Breast epithelium (tissue), 4 donors: ENCODE results near the gene ST6GALNAC1. TPM values are rescaled to one million over a fixed set of nuclear protein-coding genes. Genes with fewer than 3 reads are reported as not detected.

ENCODE experiments used
- DNase-seq, 2 donors: peaks; one replicate each; pipeline ENCODE4 v3.0.0-alpha.2; 2019; ENCODE audit warnings: low spot score in 2 of 2
- H3K27ac ChIP-seq, 2 donors: fragments of 200-600 bp; sonication (generic) in 1 of 2; one replicate each; pipeline ENCODE4 v1.5.1; 2016 to 2019; ENCODE audit warnings: mild to moderate bottlenecking in 1 of 2
- H3K27me3 ChIP-seq, 2 donors: fragments of 200-600 bp; sonication (generic) in 1 of 2; one replicate each; pipeline versions ENCODE4 v1.5.1 to v1.6.0; 2017 to 2019; ENCODE audit warnings: control low read depth in 1 of 2, mild to moderate bottlenecking in 1 of 2
- H3K36me3 ChIP-seq: fragments of 200-600 bp; one replicate; pipeline ENCODE4 v1.5.1; 2019
- H3K4me1 ChIP-seq, 2 donors: fragments of 200-600 bp; sonication (generic); one replicate each; pipeline ENCODE4 v1.5.1; 2016 to 2019; ENCODE audit warnings: control low read depth in 1 of 2
- H3K4me3 ChIP-seq, 3 donors: fragments of 200-600 bp; sonication (generic); 1 replicate in 2 of 3; 2 replicates in 1 of 3; pipeline ENCODE4 v1.5.1; 2016 to 2019; ENCODE audit warnings: mild to moderate bottlenecking in 3 of 3, moderate library complexity in 2 of 3
- H3K9me3 ChIP-seq, 2 donors: fragments of 200-600 bp; sonication (generic) in 1 of 2; one replicate each; pipeline ENCODE4 v1.5.1; 2016 to 2019; ENCODE audit warnings: control low read depth in 1 of 2
- POLR2A ChIP-seq: fragments of 450-650 bp; IDR thresholded peaks from one replicate; pipeline ENCODE4 v1.6.1; 2016; ENCODE audit warnings: antibody characterized with exemption, mild to moderate bottlenecking, moderate library complexity
- POLR2AphosphoS5 ChIP-seq, 3 donors: sonication (generic); formaldehyde crosslinking; IDR thresholded peaks; one replicate each; pipeline ENCODE4 v1.6.1; 2017; ENCODE audit warnings: antibody characterized with exemption in 3 of 3
- intact Hi-C: fragments of 100-400 bp; cut with DNase I; formaldehyde crosslinking; loops from one replicate; pipeline ENCODE4 v1.15.1; 2023; ENCODE audit warnings: low total_unique reads
- total RNA-seq, 3 donors: library from RNA; depleted of rRNA; stranded (reverse); fragments of >200 nt; gene quantifications; one replicate each; pipeline ENCODE4 v1.1.0, GENCODE V29; 2016
- TF ChIP-seq, protein P1 (sequence below), 3 donors: fragments of 450-650 bp; IDR thresholded peaks; one replicate each; pipeline ENCODE4 v1.5.1; 2016 to 2017; ENCODE audit warnings: antibody characterized with exemption in 3 of 3, mild to moderate bottlenecking in 3 of 3, moderate library complexity in 3 of 3

The ST6GALNAC1 gene
- total RNA-seq, 3 donors from 2014 or later, result 1.3 to 1.6 (median 1.3) TPM

DNA sequence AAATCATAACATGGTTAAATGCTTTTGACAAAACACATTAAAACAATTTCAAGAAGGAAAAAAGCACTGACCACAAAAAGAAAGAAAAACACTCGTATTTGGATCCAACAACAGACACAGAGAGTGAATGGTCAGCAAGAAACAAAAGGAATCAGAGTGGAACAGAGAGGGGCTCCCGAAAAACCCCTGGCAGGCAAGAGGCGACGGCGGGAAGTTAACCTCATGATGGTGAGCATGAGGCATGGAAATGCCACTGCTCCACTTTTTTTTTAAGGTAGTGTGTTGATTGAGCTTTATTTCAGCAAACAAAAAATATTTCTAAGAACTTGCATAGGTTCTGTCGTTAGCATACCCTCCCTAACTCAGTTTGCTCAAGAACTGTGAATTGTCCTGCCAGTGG lies 32.1 kb upstream of the ST6GALNAC1 start:
- Histone ChIP-seq H3K36me3 (no peaks in the 10 kb centered on the region), H3K9me3 (no peaks in the 10 kb centered on the region), H3K27me3 (no peaks in the 10 kb centered on the region), H3K4me3 (no peak overlapping the region), H3K4me1 (peaks cover 0 to 3% of the 10 kb centered on the region in 2 donors), H3K27ac (no peak overlapping the region)
- TF ChIP-seq POLR2AphosphoS5 (IDR thresholded peaks at IDR 0.05), result no peak
- TF ChIP-seq, protein P1, sequence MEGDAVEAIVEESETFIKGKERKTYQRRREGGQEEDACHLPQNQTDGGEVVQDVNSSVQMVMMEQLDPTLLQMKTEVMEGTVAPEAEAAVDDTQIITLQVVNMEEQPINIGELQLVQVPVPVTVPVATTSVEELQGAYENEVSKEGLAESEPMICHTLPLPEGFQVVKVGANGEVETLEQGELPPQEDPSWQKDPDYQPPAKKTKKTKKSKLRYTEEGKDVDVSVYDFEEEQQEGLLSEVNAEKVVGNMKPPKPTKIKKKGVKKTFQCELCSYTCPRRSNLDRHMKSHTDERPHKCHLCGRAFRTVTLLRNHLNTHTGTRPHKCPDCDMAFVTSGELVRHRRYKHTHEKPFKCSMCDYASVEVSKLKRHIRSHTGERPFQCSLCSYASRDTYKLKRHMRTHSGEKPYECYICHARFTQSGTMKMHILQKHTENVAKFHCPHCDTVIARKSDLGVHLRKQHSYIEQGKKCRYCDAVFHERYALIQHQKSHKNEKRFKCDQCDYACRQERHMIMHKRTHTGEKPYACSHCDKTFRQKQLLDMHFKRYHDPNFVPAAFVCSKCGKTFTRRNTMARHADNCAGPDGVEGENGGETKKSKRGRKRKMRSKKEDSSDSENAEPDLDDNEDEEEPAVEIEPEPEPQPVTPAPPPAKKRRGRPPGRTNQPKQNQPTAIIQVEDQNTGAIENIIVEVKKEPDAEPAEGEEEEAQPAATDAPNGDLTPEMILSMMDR (IDR thresholded peaks at IDR 0.05), result no peak
- TF ChIP-seq POLR2A, result no peak
- intact Hi-C loops, result no loop called here
- DNase-seq, result no peak

GRCh38 chr17:76674600-76674999 lies 31.0 kb upstream of the ST6GALNAC1 start:
- H3K9me3 ChIP-seq, result no peaks in the 10 kb centered on the region
- TF ChIP-seq, protein P1 (IDR thresholded peaks at IDR 0.05), result no peak
- TF ChIP-seq POLR2AphosphoS5 (IDR thresholded peaks at IDR 0.05) (no peak), POLR2A (no peak)
- H3K4me1 ChIP-seq, result peaks cover 0 to 3% of the 10 kb centered on the region in 2 donors
- no peaks in the 10 kb centered on the region for H3K36me3 ChIP-seq
- intact Hi-C loops, result no loop called here
- no peak overlapping the region for H3K27ac ChIP-seq
- no peak for DNase-seq
- no peak overlapping the region for H3K4me3 ChIP-seq
- no peaks in the 10 kb centered on the region for H3K27me3 ChIP-seq

DNA sequence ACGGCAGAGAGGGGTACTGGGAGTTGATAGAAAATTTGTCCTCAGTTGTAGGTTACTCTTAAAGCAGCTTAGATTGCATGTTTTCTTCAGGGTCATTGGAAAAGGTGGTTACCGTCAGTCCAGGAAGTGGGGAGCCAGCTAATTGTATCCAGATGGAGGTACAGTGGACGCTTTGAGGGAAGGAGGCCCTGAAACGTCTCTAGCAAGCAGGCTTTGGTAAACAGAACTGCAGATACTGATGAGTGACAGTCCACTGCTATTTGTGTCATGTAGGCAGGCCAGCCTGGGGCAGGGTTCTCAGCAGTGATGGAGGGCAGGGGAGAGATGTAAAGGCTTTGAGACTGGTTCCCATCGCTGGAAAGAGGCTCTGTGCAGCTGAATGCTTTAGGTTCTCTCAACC lies 30.2 kb upstream of the ST6GALNAC1 start:
- TF ChIP-seq POLR2A (no peak), POLR2AphosphoS5 (IDR thresholded peaks at IDR 0.05) (no peak)
- TF ChIP-seq, protein P1 (IDR thresholded peaks at IDR 0.05), result no peak
- no peak overlapping the region for H3K27ac ChIP-seq
- intact Hi-C loops, result no loop called here
- H3K4me3 ChIP-seq, result no peak overlapping the region
- H3K36me3 ChIP-seq, result no peaks in the 10 kb centered on the region
- no peak for DNase-seq
- H3K9me3 ChIP-seq, result no peaks in the 10 kb centered on the region
- peaks cover 0 to 3% of the 10 kb centered on the region in 2 donors for H3K4me1 ChIP-seq
- no peaks in the 10 kb centered on the region for H3K27me3 ChIP-seq

DNA sequence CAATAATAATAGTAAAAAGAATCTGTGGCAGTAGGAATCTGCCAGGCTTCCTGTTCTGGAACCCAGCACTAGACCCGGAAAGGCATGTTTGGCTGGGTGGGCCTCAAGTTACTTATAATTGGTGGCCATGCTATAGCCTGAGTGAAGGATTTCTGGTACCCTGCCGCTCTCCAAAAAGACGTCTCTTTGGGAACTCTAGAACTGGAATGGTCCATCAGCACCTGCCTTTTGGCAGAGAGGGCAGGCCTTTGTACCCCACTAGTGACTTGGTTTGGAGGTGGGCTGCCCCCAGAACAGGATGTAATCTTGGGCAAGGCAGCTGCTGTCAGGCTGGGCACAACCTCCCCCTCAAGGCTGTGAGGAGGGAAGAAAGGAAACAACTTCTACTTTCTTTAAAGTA lies 29.3 kb upstream of the ST6GALNAC1 start:
- H3K4me1 ChIP-seq, result peaks cover 0 to 3% of the 10 kb centered on the region in 2 donors
- intact Hi-C loops, result no loop called here
- H3K4me3 ChIP-seq, result no peak overlapping the region
- H3K27me3 ChIP-seq, result no peaks in the 10 kb centered on the region
- TF ChIP-seq POLR2A, result no peak
- TF ChIP-seq, protein P1 (IDR thresholded peaks at IDR 0.05), result no peak
- TF ChIP-seq POLR2AphosphoS5 (IDR thresholded peaks at IDR 0.05), result no peak
- no peak overlapping the region for H3K27ac ChIP-seq
- no peaks in the 10 kb centered on the region for H3K36me3 ChIP-seq
- DNase-seq, result no peak
- H3K9me3 ChIP-seq, result no peaks in the 10 kb centered on the region

- H3K27ac ChIP-seq, result peak overlapping the region; percentile 66 to 93
- no peaks in the 10 kb centered on the region for H3K27me3 ChIP-seq
- intact Hi-C loops, result no loop called here
- no peaks in the 10 kb centered on the region for H3K9me3 ChIP-seq
- TF ChIP-seq POLR2AphosphoS5 (IDR thresholded peaks at IDR 0.05) (no peak), POLR2A (no peak)
- TF ChIP-seq, protein P1 (IDR thresholded peaks at IDR 0.05), result no peak
- peaks cover 0 to 3% of the 10 kb centered on the region in 2 donors for H3K4me1 ChIP-seq
- H3K4me3 ChIP-seq, result peak overlapping the region; percentile 58 to 66 (median 64)
- no peak for DNase-seq
- no peaks in the 10 kb centered on the region for H3K36me3 ChIP-seq
These were observed 28.8 kb upstream of the ST6GALNAC1 start for GRCh38 chr17:76672270-76672851.
